ENCODE data around the gene CAVIN4. TPM values are rescaled to one million over a fixed set of nuclear protein-coding genes. Genes with fewer than 3 reads are reported as not detected.

CAVIN4 gene
- 1 to 10 TPM; 2.3 to 3.0 (median 2.9) TPM for polyA plus RNA-seq (ENCODE audit: insufficient read length in 3 of 3)

- no peak for DNase-seq (ENCODE audit: low read depth in 3 of 3, low spot score in 2 of 3)
Observed at GRCh38 chr9:100577776-100578448, at the start of gene CAVIN4. Gene CAVIN4, plus strand, starts transcription at chr9:100578079. Its CDS starts 65 bp downstream, at chr9:100578144.

- DNase-seq (ENCODE audit: low read depth in 3 of 3, low spot score in 2 of 3): no peak
Observed at GRCh38 chr9:100534401-100534800, 43.5 kb upstream of the CAVIN4 start.

GRCh38 chr9:100540327-100540726 is 37.6 kb upstream of the CAVIN4 start:
- DNase-seq (ENCODE audit: low read depth in 3 of 3, low spot score in 2 of 3): no peak

- DNase-seq (ENCODE audit: low read depth in 3 of 3, low spot score in 2 of 3): no peak
Observed at GRCh38 chr9:100549048-100549447, 28.8 kb upstream of the CAVIN4 start.

GRCh38 chr9:100554935-100555401 is 22.9 kb upstream of the CAVIN4 start:
- DNase-seq (ENCODE audit: low read depth in 3 of 3, low spot score in 2 of 3): no peak

GRCh38 chr9:100555471-100555870 is 22.4 kb upstream of the CAVIN4 start:
- no peak for DNase-seq (ENCODE audit: low read depth in 3 of 3, low spot score in 2 of 3)

- DNase-seq (ENCODE audit: low read depth in 3 of 3, low spot score in 2 of 3): no peak
Observed at GRCh38 chr9:100557053-100557452, 20.8 kb upstream of the CAVIN4 start.

GRCh38 chr9:100561256-100561655 is 16.6 kb upstream of the CAVIN4 start:
- DNase-seq (ENCODE audit: low read depth in 3 of 3, low spot score in 2 of 3): no peak

- no peak for DNase-seq (ENCODE audit: low read depth in 3 of 3, low spot score in 2 of 3)
Observed at GRCh38 chr9:100567856-100568255, 10.0 kb upstream of the CAVIN4 start.

- DNase-seq (ENCODE audit: low read depth in 3 of 3, low spot score in 2 of 3): no peak
Observed at GRCh38 chr9:100573655-100574260, 4.1 kb upstream of the CAVIN4 start.

GRCh38 chr9:100575006-100575405 is 2.9 kb upstream of the CAVIN4 start:
- no peak for DNase-seq (ENCODE audit: low read depth in 3 of 3, low spot score in 2 of 3)

GRCh38 chr9:100575765-100576386 is 2.0 kb upstream of the CAVIN4 start:
- DNase-seq (ENCODE audit: low read depth in 3 of 3, low spot score in 2 of 3): no peak

- no peak for DNase-seq (ENCODE audit: low read depth in 3 of 3, low spot score in 2 of 3)
Observed at GRCh38 chr9:100578610-100579009, 731 bp downstream of the CAVIN4 start.

GRCh38 chr9:100579665-100580064 is 1.8 kb downstream of the CAVIN4 start:
- DNase-seq (ENCODE audit: low read depth in 3 of 3, low spot score in 2 of 3): no peak

GRCh38 chr9:100580257-100580656 is 2.4 kb downstream of the CAVIN4 start:
- no peak for DNase-seq (ENCODE audit: low read depth in 3 of 3, low spot score in 2 of 3)

- no peak for DNase-seq (ENCODE audit: low read depth in 3 of 3, low spot score in 2 of 3)
Observed at GRCh38 chr9:100581081-100581480, 3.2 kb downstream of the CAVIN4 start.

- no peak for DNase-seq (ENCODE audit: low read depth in 3 of 3, low spot score in 2 of 3)
Observed at GRCh38 chr9:100581661-100582060, 3.8 kb downstream of the CAVIN4 start.

- no peak for DNase-seq (ENCODE audit: low read depth in 3 of 3, low spot score in 2 of 3)
Observed at GRCh38 chr9:100583014-100583802, 5.3 kb downstream of the CAVIN4 start.

GRCh38 chr9:100584951-100585350 is 7.1 kb downstream of the CAVIN4 start:
- DNase-seq (ENCODE audit: low read depth in 3 of 3, low spot score in 2 of 3): no peak

- no peak for DNase-seq (ENCODE audit: low read depth in 3 of 3, low spot score in 2 of 3)
Observed at GRCh38 chr9:100586093-100586492, 8.2 kb downstream of the CAVIN4 start.

- no peak for DNase-seq (ENCODE audit: low read depth in 3 of 3, low spot score in 2 of 3)
Observed at GRCh38 chr9:100587375-100587774, 9.5 kb downstream of the CAVIN4 start.
